K562 (cell line): Measurements from ENCODE around the gene WBP1L. TPM values are rescaled to one million over a fixed set of nuclear protein-coding genes. Genes with fewer than 3 reads are reported as not detected.

ENCODE experiments used
- ATAC-seq: fragments of 200-7000 bp; cut with Tn5 transposase; 3 replicates; pipeline ENCODE4 v1.9.1; 2020; ENCODE audit warnings: moderate library complexity
- BruUV-seq: library from RNA; stranded (reverse); fragments of 400-500 nt; replicated peaks from 2 replicates; lab custom pipeline; 2021; lab: Mats Ljungman, UMichigan
- CTCF ChIA-PET: fragments of 300-600 bp; formaldehyde crosslinking; extraction: SDS; loops from one replicate; lab custom pipeline; 2021; ENCODE audit warnings: low intra/inter-chr PET ratio; lab: Yijun Ruan, JAX
- POLR2A ChIA-PET: fragments of 300-600, 350-650 bp; sonication (Branson Sonifier 250); formaldehyde crosslinking; extraction: SDS; loops from one replicate; lab custom pipeline; 2021; ENCODE audit warnings: antibody characterized with exemption, inconsistent platforms; lab: Yijun Ruan, JAX
- DNase-seq, 4 experiments: peaks; one replicate each; pipeline versions ENCODE4 v3.0.0 to v3.0.0-alpha.2; 2011 to 2018; ENCODE audit warnings: low spot score in 3 of 4, mixed read lengths in 3 of 4; ENCODE audit errors: extremely low read depth in 1 of 4
- FAIRE-seq: peaks from 2 replicates; lab custom pipeline; 2011; peaks lifted over from hg19 to GRCh38; lab: Jason Lieb, UNC
- H2AFZ ChIP-seq: 2 replicates; pipeline ENCODE4 v1.6.0; 2011; ENCODE audit warnings: low read depth, low read length, control low read depth, inconsistent platforms
- H3K27ac ChIP-seq: fragments of 200-600 bp; 3 replicates; pipeline ENCODE4 v1.8.0; 2011; ENCODE audit warnings: low read depth, mild to moderate bottlenecking, control low read depth, inconsistent platforms, low read length, moderate library complexity, mixed read lengths; ENCODE audit errors: extremely low read depth
- H3K27me3 ChIP-seq, 2 experiments: fragments of 300-600 bp in 1 of 2; 2 replicates in 1 of 2; 3 replicates in 1 of 2; pipeline versions ENCODE4 v1.6.0 to v1.8.0; 2011; ENCODE audit warnings: inconsistent platforms in 2 of 2, low read length in 2 of 2, mild to moderate bottlenecking in 1 of 2, mixed read lengths in 1 of 2, moderate library complexity in 1 of 2; ENCODE audit not compliant: control insufficient read depth in 2 of 2, insufficient read depth in 2 of 2
- H3K36me3 ChIP-seq: fragments of 300-600 bp; 3 replicates; pipeline ENCODE4 v1.8.0; 2011; ENCODE audit warnings: mild to moderate bottlenecking, low read length, inconsistent platforms; ENCODE audit not compliant: control insufficient read depth, insufficient read depth
- H3K4me1 ChIP-seq, 2 experiments: fragments of 200-600 bp in 1 of 2; replicated peaks in 1 of 2; 2 replicates in 1 of 2; 3 replicates in 1 of 2; pipeline versions ENCODE4 v1.5.1 to v1.8.0; 2011; ENCODE audit warnings: inconsistent platforms in 2 of 2, low read length in 2 of 2, mild to moderate bottlenecking in 1 of 2, mixed read lengths in 1 of 2, moderate library complexity in 1 of 2; ENCODE audit not compliant: control insufficient read depth in 2 of 2, insufficient read depth in 2 of 2
- H3K4me2 ChIP-seq: 2 replicates; pipeline ENCODE4 v1.6.1; 2011; ENCODE audit warnings: low read length, control low read depth, inconsistent platforms, mixed read lengths; ENCODE audit not compliant: insufficient read depth
- H3K4me3 ChIP-seq: fragments of 200-600 bp; sonication (generic), shearing (Covaris generic); 2 replicates; pipeline ENCODE4 v1.5.1; 2016; ENCODE audit warnings: control low read depth, inconsistent platforms
- H3K79me2 ChIP-seq: fragments of 200-600 bp; 3 replicates; pipeline ENCODE4 v1.8.0; 2011; ENCODE audit warnings: low read length, inconsistent platforms; ENCODE audit not compliant: control insufficient read depth, insufficient read depth
- H3K9ac ChIP-seq, 2 experiments: 2 replicates each; pipeline versions ENCODE4 v1.6.0 to v1.6.1; 2011; ENCODE audit warnings: low read depth in 2 of 2, low read length in 2 of 2, control low read depth in 1 of 2, inconsistent platforms in 1 of 2, mild to moderate bottlenecking in 1 of 2, mixed read lengths in 1 of 2; ENCODE audit not compliant: insufficient read depth in 1 of 2
- H3K9me1 ChIP-seq: one replicate; pipeline ENCODE4 v1.6.0; 2011; ENCODE audit warnings: inconsistent platforms, mild to moderate bottlenecking, low read length, moderate library complexity; ENCODE audit not compliant: control insufficient read depth, insufficient read depth
- H3K9me3 ChIP-seq: replicated peaks from 2 replicates; pipeline ENCODE4 v1.5.1; 2011; ENCODE audit warnings: low read depth, low read length, inconsistent platforms; ENCODE audit not compliant: control insufficient read depth, insufficient read depth
- H4K20me1 ChIP-seq: replicated peaks from 2 replicates; pipeline ENCODE4 v1.6.1; 2011; ENCODE audit warnings: low read length, inconsistent platforms, mixed read lengths; ENCODE audit not compliant: control insufficient read depth, insufficient read depth
- BACH1 ChIP-seq: fragments of 200-800 bp; sonication (Bioruptor generic); IDR thresholded peaks from 2 replicates; pipeline ENCODE4 v1.6.1; 2016; ENCODE audit warnings: missing genetic modification characterization, missing compliant biosample characterization
- BRD4 ChIP-seq: fragments of 200-600 bp; sonication (generic); IDR thresholded peaks from 2 replicates; pipeline ENCODE4 v1.6.1; 2017; ENCODE audit warnings: inconsistent platforms
- CTBP1 ChIP-seq: fragments of 450-650 bp; IDR thresholded peaks from 2 replicates; pipeline ENCODE4 v1.6.1; 2016; ENCODE audit warnings: borderline replicate concordance
- KDM2B ChIP-seq: fragments of 250-450 bp; sonication (Bioruptor Pico); IDR thresholded peaks from 2 replicates; pipeline ENCODE4 v1.8.0; 2021; ENCODE audit warnings: mild to moderate bottlenecking, moderate library complexity
- NFATC3 ChIP-seq: fragments of 450-650 bp; IDR thresholded peaks from 2 replicates; pipeline ENCODE4 v1.6.1; 2017; ENCODE audit warnings: mild to moderate bottlenecking
- POU5F1 ChIP-seq: fragments of 150-350 bp; IDR thresholded peaks from 2 replicates; pipeline ENCODE4 v1.6.1; 2014; ENCODE audit warnings: borderline replicate concordance, low read length, low read depth, mild to moderate bottlenecking; ENCODE audit not compliant: partially characterized antibody
- SMAD4 ChIP-seq: fragments of 250-450 bp; sonication (Bioruptor Pico); conservative IDR thresholded peaks from 2 replicates; pipeline ENCODE4 v1.8.0; 2021; ENCODE audit warnings: inconsistent platforms, mild to moderate bottlenecking, moderate library complexity
- SREBF1 ChIP-seq: fragments of 150-350 bp; IDR thresholded peaks from 2 replicates; pipeline ENCODE4 v1.6.1; 2014; ENCODE audit warnings: antibody characterized with exemption, low read depth, low read length, borderline replicate concordance
- WGBS: fragments of 100-300 bp; shearing (Covaris generic); methylation state at CpG from one replicate; pipeline ENCODE4 v1.1.6; 2016; ENCODE audit warnings: low coverage, mixed read lengths; ENCODE audit not compliant: insufficient coverage; ENCODE audit errors: missing lambda C conversion rate; 5-methylcytosine and 5-hydroxymethylcytosine counted together
- in situ Hi-C: fragments of 300-500 bp; cut with MboI; formaldehyde crosslinking; loops from 4 replicates; pipeline ENCODE4 v1.15.0; 2018; ENCODE audit warnings: inconsistent platforms, mixed read lengths
- intact Hi-C: fragments of 100-400 bp; cut with micrococcal nuclease; formaldehyde crosslinking; loops from 2 replicates; pipeline ENCODE4 v1.14.2; 2022
- polyA plus RNA-seq, 8 experiments: library from polyadenylated mRNA; depleted of rRNA in 4 of 8; stranded (reverse) in 5 of 8; unstranded in 3 of 8; fragments of >200 nt; fragmentation: Nextera tagmentation in 2 of 8; fragmentation: Illumina TruSeq in 1 of 8; extraction: Ambion mirVana in 2 of 8; extraction: Trizol in 1 of 8; gene quantifications; 2 replicates each; pipeline versions ENCODE4 v1.2.1 to v1.2.3, GENCODE V29; 2011 to 2014; ENCODE audit warnings: inconsistent platforms in 1 of 8, missing spikeins in 1 of 8
- total RNA-seq, 7 experiments: library from RNA; depleted of rRNA in 6 of 7; stranded (reverse); fragments of >200 nt in 6 of 7; fragmentation: Illumina TruSeq in 2 of 7; extraction: Trizol in 2 of 7; gene quantifications; 2 replicates each; pipeline versions ENCODE4 v1.2.1 to v1.2.3, GENCODE V29; 2011 to 2021; ENCODE audit warnings: low replicate concordance in 1 of 7
- TF ChIP-seq, protein P1 (sequence below): fragments of 450-650 bp; IDR thresholded peaks from 2 replicates; pipeline ENCODE4 v1.6.1; 2017; ENCODE audit warnings: antibody characterized with exemption, mild to moderate bottlenecking
- TF ChIP-seq, protein P2 (sequence below): fragments of 250-450 bp; sonication (Bioruptor Pico); IDR thresholded peaks from 2 replicates; pipeline ENCODE4 v1.4.0; 2020; ENCODE audit warnings: mild to moderate bottlenecking, moderate library complexity

Gene WBP1L
- total and polyA plus RNA-seq, 9 of the 15 experiments (the other 6 are each of a cell fraction or from before 2014, with no cell fraction given) = 3.2 to 14.4 (median 11.3) TPM

DNA sequence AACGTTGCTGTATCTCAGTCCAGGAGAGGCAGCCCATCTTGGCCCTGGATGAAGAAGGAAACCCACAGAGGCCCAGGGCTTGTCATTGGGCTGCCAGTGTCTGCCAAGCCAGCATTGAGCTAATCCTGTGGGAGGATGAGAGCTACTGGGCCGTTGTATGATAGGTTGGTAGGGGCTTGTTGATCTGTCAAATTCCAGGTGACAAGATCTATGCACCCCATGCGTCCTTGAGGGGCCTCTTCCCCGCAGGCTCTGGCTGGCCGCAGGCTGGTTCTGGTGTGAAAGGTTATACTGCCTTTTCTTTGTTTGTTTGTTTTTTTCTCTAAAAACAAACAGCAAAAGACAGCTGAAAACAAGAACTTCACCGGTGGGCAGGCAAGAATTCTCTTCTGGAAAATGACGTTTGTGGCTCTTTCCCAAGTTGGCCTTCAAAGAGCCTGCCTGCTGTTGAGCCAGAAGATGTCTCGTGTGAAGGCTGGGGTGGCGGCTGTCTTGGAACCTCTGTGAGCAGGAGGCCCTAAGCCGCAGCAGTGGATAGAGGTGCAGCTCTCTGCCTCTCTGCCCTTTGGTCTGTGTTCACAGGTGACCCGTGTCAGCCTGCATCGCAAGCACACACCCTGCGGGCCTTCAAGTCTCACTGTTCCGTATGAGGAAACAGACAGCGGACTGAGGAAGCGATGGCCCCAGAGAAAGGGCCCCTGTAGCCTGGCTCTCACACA, 70.1 kb downstream of the WBP1L start:
- POLR2A ChIA-PET = no interaction called here
- Histone ChIP-seq H3K4me3 (no peak overlapping the region), H3K4me2 (peak overlapping the region; percentile 58; the same call in 1 of the 2 replicates), H3K27ac (peak overlapping the region; percentile 91), H3K36me3 (peaks cover 36% of the 10 kb centered on the region; the same call in 2 of the 3 replicates), H3K9me1 (peaks cover 2% of the 10 kb centered on the region), H3K4me1 (peaks cover 26 to 33% of the 10 kb centered on the region in 2 experiments), H3K79me2 (no peaks in the 10 kb centered on the region), H4K20me1 (no peaks in the 10 kb centered on the region), H3K9ac (peak overlapping the region; percentile 62 to 83; a peak in 3 of 4 replicates), H3K27me3 (no peaks in the 10 kb centered on the region), H3K9me3 (no peaks in the 10 kb centered on the region), H2AFZ (peak overlapping the region; percentile 71)
- CTCF ChIA-PET = no interaction called here
- WGBS = 28% methylated on average over 9 of the region's 16 CpGs
- in situ Hi-C loops = no loop called here
- intact Hi-C loops = loop anchor here (5.0 kb wide), 1 partner anchor 52 kb away; no protein-coding TSS in a partner anchor
- FAIRE-seq = no peak
- BruUV-seq = TSS peak; percentile 39
- TF ChIP-seq, protein P1, sequence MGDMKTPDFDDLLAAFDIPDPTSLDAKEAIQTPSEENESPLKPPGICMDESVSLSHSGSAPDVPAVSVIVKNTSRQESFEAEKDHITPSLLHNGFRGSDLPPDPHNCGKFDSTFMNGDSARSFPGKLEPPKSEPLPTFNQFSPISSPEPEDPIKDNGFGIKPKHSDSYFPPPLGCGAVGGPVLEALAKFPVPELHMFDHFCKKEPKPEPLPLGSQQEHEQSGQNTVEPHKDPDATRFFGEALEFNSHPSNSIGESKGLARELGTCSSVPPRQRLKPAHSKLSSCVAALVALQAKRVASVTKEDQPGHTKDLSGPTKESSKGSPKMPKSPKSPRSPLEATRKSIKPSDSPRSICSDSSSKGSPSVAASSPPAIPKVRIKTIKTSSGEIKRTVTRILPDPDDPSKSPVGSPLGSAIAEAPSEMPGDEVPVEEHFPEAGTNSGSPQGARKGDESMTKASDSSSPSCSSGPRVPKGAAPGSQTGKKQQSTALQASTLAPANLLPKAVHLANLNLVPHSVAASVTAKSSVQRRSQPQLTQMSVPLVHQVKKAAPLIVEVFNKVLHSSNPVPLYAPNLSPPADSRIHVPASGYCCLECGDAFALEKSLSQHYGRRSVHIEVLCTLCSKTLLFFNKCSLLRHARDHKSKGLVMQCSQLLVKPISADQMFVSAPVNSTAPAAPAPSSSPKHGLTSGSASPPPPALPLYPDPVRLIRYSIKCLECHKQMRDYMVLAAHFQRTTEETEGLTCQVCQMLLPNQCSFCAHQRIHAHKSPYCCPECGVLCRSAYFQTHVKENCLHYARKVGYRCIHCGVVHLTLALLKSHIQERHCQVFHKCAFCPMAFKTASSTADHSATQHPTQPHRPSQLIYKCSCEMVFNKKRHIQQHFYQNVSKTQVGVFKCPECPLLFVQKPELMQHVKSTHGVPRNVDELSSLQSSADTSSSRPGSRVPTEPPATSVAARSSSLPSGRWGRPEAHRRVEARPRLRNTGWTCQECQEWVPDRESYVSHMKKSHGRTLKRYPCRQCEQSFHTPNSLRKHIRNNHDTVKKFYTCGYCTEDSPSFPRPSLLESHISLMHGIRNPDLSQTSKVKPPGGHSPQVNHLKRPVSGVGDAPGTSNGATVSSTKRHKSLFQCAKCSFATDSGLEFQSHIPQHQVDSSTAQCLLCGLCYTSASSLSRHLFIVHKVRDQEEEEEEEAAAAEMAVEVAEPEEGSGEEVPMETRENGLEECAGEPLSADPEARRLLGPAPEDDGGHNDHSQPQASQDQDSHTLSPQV = peak; percentile 39; the same call in 1 of the 2 replicates
- no peak for TF ChIP-seq POU5F1
- no peak for TF ChIP-seq NFATC3
- TF ChIP-seq, protein P2, sequence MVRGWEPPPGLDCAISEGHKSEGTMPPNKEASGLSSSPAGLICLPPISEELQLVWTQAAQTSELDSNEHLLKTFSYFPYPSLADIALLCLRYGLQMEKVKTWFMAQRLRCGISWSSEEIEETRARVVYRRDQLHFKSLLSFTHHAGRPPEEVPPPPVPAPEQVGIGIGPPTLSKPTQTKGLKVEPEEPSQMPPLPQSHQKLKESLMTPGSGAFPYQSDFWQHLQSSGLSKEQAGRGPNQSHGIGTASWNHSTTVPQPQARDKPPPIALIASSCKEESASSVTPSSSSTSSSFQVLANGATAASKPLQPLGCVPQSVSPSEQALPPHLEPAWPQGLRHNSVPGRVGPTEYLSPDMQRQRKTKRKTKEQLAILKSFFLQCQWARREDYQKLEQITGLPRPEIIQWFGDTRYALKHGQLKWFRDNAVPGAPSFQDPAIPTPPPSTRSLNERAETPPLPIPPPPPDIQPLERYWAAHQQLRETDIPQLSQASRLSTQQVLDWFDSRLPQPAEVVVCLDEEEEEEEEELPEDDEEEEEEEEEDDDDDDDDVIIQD (CRISPR knock-in tag) = no peak
- TF ChIP-seq KDM2B = no peak
- TF ChIP-seq BACH1 (tag) = peak; percentile 6; the same call in 1 of the 2 replicates
- TF ChIP-seq BRD4 = no peak
- no peak for TF ChIP-seq SREBF1
- 0 out of 2 replicates have a peak, but pooled peaks have one; percentile 38 for TF ChIP-seq SMAD4 (CRISPR knock-in tag)
- TF ChIP-seq CTBP1 = peak; percentile 26; the same call in 1 of the 2 replicates
- peak; percentile 71 for ATAC-seq
- DNase-seq = peak in 3 of 4 experiments; percentile 16 to 44 (median 22)
